Measurements from ENCODE around the gene DERL3.

GRCh38 chr22:23868580-23868979 lies 29.8 kb upstream of the DERL3 start:
- TF ChIP-seq CTCF (IDR thresholded peaks at IDR 0.05 in 8 of 11, conservative IDR thresholded peaks at IDR 0.05 in 3 of 11), result no peak
- no peak for TF ChIP-seq POLR2A (IDR thresholded peaks at IDR 0.05)
- TF ChIP-seq POLR2AphosphoS5 (IDR thresholded peaks at IDR 0.05), result no peak
